GM15510 (cell line): ENCODE data around the gene HBG1.

ENCODE experiments used
- POLR2A ChIP-seq: IDR thresholded peaks from 3 replicates; pipeline ENCODE4 v1.6.1; 2011; ENCODE audit warnings: borderline replicate concordance; ENCODE audit not compliant: insufficient read length; ENCODE audit errors: extremely low read depth

Gene HBG1

DNA sequence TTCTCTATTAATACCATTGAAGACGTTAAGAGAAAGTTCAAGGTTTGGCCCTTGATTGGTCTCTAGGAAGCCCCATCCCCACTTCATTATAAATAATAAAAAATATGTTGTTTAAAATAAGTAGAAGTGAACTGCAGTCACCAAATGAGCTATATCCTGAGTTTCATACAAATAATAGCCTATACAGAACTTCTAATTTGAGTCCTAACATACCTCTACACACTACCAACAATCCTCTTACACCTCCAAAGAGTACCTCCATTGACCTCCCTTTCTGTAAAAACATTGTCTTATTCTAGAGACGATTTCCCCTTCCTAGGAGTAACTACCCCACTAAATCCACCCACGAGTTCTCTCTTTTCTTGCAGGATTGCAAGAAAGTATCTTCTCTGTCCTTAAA, 8.2 kb downstream of the HBG1 start:
- no peak for TF ChIP-seq POLR2A

- TF ChIP-seq POLR2A = no peak
Measured at GRCh38 chr11:5240458-5240857, 9.2 kb downstream of the HBG1 start.

DNA sequence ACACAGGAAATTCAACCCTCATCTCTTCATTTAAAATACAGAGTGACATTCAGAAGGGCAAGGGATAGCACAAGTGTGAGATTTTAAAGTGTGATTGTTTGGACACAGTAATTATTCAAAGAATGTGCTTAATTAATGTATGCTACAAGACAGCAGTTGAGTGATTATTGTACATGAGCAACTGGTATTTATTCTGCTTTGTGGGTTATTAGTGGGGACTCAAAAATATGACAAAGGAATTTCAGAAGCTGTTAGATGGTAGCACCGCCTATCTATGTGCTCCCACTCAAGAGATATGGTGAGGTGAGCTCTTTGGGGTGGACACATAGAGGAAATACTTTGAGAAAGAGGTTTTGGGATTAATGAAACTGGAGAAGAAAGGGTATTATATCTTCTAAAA, 9.6 kb downstream of the HBG1 start:
- TF ChIP-seq POLR2A = no peak

GRCh38 chr11:5239046-5239445, 10.6 kb downstream of the HBG1 start:
- TF ChIP-seq POLR2A = no peak

GRCh38 chr11:5238486-5238885, 11.2 kb downstream of the HBG1 start:
- TF ChIP-seq POLR2A = no peak

- TF ChIP-seq POLR2A = no peak
Measured at GRCh38 chr11:5237420-5237819, 12.2 kb downstream of the HBG1 start.

GRCh38 chr11:5235364-5236095, 14.1 kb downstream of the HBG1 start:
- no peak for TF ChIP-seq POLR2A

DNA sequence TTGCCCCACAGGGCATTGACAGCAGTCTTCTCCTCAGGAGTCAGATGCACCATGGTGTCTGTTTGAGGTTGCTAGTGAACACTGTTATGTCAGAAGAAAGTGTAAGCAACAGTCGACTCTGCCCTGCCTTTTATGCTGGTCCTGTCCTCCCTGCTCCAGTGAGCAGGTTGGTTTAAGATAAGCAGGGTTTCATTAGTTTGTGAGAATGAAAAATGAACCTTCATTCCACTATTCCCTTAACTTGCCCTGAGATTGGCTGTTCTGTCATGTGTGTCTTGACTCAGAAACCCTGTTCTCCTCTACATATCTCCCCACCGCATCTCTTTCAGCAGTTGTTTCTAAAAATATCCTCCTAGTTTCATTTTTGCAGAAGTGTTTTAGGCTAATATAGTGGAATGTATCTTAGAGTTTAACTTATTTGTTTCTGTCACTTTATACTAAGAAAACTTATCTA, 15.2 kb downstream of the HBG1 start, which contains the start of gene HBD:
HBD (minus strand) TSS at position 103 of the 454 bp plus-strand sequence; CDS start at position 53, 50 bp downstream.
- no peak for TF ChIP-seq POLR2A

GRCh38 chr11:5233307-5233706, 16.4 kb downstream of the HBG1 start:
- no peak for TF ChIP-seq POLR2A

DNA sequence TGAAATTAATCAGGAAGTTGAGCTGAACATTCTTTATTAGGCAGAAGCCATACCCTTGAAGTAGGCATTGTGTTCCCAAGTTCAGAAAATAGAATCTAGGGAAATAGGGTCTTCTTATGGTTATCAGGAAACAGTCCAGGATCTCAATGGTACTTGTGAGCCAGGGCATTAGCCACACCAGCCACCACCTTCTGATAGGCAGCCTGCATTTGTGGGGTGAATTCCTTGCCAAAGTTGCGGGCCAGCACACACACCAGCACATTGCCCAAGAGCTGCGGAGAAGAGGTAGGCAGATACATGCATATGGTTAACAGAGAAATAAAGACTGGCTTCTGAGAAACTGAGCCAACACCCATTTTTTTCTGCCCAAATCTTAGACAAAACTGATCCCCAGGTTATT, 16.8 kb downstream of the HBG1 start:
- no peak for TF ChIP-seq POLR2A

- TF ChIP-seq POLR2A = no peak
Measured at GRCh38 chr11:5232176-5232575, 17.5 kb downstream of the HBG1 start.

DNA sequence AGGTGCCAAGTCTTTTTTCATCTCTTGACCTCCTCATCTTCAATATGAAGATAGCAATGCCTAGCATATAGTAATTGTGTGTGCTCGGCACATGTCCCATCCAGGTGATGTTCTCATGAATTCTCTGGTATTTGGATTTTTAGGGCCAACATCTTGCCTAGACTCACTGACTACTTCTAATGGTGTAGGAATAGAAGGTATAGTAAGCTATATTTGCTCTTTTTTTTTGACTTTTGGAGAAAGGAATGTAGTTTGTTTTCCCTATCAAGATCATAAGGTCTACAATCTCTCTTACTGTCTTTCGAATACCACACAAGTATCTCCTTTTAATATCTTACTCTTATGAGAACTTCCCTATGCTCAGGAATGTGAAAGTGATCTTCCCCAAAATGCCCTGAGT, 18.5 kb downstream of the HBG1 start:
- no peak for TF ChIP-seq POLR2A

DNA sequence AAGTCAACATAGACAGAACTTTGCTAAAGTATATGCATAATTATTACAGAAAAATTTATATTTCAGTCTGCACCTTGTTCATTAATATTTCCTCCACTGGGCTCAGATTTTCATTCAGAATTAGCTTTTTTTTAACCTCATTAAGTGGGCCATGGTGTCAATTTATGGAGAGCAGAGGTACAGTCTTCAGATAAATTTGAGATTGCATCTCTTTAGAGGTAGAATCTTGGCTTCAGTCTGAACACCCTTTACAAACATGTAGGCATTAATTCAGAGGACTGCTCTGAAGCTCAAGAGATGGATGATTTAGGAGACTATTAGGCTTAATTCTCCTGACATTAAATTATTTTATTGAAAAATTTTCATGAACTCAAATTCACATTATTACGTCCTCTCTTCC, 19.4 kb downstream of the HBG1 start:
- TF ChIP-seq POLR2A = no peak

GRCh38 chr11:5229796-5230195, 19.9 kb downstream of the HBG1 start:
- no peak for TF ChIP-seq POLR2A

- TF ChIP-seq POLR2A = no peak
Measured at GRCh38 chr11:5229356-5229755, 20.3 kb downstream of the HBG1 start.

DNA sequence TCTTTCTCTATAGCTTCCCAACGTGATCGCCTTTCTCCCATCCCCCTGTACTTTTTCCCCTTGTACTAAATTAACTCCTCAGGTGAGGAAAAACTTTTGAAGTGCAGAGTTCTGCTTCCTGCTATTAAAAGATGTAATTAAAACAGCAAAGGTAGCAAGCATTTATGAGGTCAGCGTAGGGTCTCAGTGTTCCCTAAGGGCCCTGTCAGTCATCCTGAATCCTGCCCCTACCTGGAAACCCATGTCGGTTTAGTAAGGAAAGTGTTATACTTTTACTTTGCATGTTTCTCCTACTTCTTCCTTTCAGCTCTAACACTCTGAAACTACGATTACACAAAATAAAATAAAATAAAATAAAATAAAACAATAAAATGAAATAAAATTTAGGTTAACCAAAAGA, 21.5 kb downstream of the HBG1 start:
- no peak for TF ChIP-seq POLR2A
